HG02840 (cell line): Measurements from ENCODE around the gene KCNK18.
"Not testable (repeated sequence)": the region's sequence is repeated elsewhere in the genome, so short reads cannot be mapped to it uniquely, and the experiment has no call there.

Experiments
- ATAC-seq: cut with Tn5 transposase; IDR thresholded peaks from one replicate; pipeline ENCODE4 v1.9.1; 2021; ENCODE audit warnings: mild to moderate bottlenecking, moderate library complexity, moderate number of reproducible peaks; ENCODE audit not compliant: unreplicated experiment, low FRiP score

The KCNK18 gene

GRCh38 chr10:117217196-117217761 lies 20.0 kb downstream of the KCNK18 start:
- no peak for ATAC-seq

DNA sequence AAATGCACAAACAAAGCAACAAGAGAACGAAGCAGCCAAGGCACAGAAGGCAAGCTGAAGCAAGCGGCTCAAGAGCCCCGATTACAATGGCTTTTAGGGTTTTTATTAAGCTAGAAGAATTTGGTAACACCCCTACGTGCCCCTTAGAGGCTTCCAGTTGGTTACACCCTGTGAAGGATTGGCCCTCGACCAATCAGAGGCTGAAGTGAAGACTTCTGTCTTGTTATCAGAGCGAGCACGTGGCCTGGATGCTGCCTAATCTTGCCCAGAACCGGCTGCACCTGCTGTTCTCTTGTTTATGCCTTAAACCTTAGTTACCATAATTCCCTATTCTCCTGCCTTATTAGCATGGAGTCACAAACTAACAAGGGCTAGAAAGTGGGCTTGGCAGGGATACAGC lies 21.4 kb downstream of the KCNK18 start:
- no peak for ATAC-seq

DNA sequence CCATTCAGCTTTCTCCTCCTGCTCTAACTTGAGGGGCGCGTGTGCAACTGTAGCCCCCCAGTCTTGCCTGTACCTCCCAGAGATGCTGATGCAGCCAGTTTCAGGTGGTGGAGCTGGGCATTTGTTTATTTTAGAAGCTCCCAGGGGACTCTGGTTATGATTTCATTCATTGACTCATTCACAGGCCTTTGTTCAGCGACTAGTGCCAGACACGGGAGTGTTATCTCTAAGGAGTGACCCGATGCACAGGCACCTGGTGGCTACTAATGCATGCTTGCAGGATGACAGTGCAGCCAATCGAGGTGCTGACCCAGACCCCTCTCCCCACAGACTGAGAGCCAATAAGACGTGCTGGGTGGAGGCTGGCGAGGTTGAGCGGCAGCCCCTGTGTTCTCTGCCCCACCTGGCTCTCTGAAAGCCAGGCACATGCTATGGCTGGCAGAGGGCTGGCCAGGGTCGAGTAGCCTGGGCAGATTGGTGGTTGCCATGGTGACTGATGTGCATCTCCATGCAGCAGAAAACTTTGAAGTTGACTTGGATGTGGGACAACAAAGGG lies 23.9 kb downstream of the KCNK18 start:
- ATAC-seq, result no peak

DNA sequence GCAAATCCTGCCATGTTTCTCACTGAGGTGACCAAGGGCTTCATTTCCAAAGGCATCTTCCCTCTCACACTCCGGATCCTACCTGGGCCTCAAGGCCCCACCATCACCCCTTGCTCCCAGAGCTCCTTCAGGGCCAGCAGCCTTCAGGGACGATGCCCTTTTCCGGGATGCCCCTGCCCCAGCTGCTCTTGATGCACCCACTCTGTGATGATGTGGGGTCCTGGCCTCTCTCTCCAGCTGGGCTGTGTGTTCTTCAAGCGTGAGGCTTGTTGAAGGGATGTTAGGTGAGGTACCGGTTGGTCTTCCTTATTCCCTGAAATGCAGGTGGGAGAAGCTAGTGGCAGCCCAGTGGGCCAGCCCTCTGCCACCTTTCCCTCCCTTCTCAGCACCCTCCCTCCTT lies 25.3 kb downstream of the KCNK18 start:
- ATAC-seq, result no peak

GRCh38 chr10:117222976-117223692 lies 25.8 kb downstream of the KCNK18 start:
- no peak for ATAC-seq

DNA sequence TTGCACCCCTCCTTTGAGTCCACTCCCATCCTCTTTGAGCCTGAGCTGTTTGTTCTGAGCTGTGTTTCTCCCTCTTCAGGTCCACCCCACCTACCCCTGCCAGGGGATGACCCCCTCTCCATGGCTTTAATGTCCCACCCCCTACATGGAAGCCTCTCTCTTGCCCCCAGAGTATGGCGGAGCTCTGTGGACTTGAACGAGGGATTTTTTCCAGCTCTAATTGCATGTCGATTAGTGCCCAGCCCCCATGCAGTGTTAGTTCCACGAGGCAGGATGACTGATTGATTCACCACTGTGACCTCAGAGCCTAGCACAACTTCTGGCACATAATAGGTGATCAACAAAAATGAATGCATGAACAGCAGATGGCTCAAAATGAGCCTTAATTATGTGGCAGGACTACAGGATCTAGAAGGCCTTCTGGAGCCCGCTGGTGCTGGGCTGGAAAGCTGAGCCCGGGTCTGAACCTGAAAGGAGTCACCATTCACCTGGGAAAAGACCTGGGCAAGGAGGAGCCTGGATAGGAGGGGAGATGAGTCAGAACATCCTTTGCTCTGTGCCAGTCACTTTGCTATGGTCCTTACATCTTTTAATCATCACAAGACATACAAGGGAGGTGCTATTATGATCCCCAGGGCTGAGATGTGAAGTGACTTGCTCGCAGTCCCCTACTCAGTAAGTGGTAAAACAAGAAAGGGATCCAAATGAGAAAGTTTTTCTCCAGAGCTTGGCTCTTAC lies 26.6 kb downstream of the KCNK18 start:
- ATAC-seq, result no peak

DNA sequence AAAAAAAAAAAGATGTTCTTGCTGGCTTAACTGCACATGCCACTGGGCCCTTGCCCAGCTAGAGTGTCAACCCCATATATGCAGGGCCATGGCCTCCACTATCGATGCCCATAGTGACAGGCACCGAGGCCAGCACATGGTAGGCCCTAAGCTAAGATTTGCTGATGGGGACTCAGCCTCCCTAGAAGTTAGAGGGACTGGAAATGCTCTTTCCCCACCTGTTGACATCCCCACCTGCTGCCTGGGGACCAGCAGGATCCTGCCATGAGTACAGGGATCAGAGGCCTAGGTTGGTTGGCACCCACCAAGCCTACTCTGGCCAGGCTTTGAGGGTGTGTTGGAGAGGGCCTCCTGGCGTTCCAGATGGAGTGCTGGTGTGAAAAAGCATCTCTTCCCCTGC lies 27.6 kb downstream of the KCNK18 start:
- ATAC-seq, result no peak

- no peak for ATAC-seq
Measured at GRCh38 chr10:117226813-117227451, 29.6 kb downstream of the KCNK18 start.

DNA sequence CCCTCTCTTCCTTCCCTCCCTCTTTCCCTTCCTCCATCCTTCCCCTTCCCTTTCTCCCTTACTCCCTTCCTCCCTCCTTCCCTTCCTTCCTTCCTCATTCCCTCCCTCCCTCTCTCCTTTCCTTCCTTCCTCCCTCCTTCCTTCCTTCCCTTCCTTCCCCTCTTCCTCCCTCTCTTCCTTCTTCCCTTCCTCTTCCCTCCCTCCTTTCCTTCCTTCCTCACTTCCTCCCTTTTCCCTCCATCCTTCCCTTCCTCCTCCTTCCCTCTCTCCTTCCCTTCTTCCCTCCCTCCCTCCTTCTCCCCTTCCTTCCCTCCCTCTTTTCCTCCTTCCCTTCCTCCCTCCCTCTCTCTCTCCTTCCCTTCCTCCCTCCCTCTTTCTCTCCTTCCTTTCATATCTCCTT lies 30.9 kb downstream of the KCNK18 start:
- no peak for ATAC-seq

DNA sequence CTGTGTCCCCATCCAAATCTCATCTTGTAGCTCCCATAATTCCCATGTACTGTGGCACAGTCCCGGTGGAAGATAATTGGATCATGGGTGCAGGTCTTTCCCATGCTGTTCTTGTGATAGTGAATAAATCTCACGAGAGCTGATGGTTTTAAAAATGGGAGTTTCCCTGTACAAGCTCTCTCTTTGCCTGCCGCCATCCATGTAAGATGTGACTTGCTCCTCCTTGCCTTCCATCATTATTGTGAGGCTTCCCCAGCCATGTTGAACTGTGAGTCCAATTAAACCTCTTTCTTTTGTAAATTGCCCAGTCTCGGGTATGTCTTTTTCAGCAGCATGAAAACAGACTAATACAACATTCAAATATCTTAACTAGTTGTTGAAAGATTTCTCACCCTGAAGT lies 32.8 kb downstream of the KCNK18 start:
- not testable (repeated sequence) for ATAC-seq

DNA sequence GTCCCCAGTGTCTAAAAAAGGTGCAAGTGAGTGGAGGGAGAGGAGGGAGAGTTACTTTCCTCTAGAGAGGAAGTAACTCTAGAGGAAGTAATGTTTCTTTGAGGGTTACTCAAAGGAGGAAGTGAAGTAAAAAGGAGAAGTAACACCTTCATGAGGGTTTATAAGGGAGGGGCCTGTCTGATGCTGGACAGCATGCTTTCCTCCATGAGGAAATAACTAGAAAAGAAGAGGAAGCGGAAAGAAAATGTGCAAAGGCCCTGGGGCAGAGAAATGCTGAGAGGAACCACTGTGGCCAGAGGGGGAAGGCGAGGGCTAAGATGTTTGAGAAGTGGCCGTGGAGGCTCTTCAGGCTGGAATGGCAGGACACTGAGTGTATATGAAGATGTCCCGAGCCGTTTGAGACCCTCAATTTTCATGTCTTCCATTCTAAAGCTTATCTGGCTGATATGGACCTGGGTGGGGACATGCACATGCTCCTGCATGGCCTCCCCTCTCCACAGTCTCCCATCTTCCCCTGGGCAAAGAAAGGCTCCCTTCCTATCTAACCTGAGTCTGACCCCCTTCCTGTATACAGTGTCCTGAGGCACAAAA lies 40.2 kb downstream of the KCNK18 start:
- no peak for ATAC-seq

DNA sequence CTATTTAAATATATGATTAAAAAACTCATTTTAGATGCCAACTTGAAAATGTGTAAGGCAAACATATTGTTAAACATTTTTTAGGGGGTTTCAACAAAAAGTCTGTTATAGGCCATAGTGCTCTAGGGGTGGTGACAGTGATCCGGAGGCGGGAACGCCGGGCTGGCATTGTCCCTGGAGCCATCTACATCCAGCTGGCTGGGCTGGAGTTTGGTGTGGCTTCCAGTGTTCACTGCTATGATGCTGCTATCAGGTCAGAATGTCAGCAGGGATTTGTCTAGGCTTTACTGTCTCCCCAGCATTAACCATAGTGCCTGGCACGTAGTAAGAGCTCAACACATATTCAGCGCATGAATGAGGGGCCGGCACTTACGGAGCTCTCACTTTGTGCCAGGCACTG lies 41.8 kb downstream of the KCNK18 start:
- ATAC-seq, result no peak

GRCh38 chr10:117239721-117240620 lies 42.7 kb downstream of the KCNK18 start:
- no peak for ATAC-seq

GRCh38 chr10:117240621-117241529 lies 43.6 kb downstream of the KCNK18 start, which contains the start of gene SLC18A2:
Gene SLC18A2 (plus strand): TSS chr10:117241114. CDS start chr10:117241694, 580 bp downstream.
- ATAC-seq, result no peak

DNA sequence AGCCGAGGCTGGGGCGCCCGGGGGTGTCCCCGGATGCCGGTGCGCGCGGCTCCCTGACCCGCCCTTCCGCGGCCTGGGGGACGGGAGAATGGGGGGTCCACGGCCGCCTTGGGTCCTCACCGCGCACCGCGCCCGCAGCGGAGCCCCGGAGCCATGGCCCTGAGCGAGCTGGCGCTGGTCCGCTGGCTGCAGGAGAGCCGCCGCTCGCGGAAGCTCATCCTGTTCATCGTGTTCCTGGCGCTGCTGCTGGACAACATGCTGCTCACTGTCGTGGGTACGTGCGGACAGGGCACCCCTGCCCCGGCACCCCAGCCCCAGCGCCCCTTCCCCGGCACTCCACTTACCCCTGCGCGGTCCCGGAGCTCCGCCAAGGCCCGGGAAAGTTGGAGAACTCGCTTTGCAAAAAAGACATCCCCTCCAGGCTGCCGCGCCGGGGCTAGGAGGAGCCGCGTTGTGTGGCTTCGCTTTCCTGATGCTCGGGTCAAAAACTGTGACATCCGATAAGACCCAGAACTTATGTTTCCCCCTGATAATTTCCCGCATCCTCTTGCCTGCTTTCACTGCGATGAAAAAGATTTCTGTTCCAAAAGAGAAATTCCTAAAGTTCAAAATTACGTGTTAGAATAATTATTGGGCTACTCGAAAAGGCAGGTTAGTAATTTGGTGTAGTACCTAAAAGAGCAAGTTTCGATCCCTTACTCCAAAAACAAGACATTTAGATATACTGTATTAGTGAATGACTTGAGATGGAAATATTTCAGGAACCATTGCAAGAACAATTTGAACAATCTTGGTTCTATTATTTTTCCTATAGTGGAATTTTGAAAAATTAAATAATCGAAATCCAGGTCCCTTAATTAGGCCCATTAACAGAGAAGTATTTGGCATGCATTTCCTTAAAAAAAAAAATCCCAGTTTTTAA lies 44.5 kb downstream of the KCNK18 start:
- ATAC-seq, result no peak

GRCh38 chr10:117242463-117242832 lies 45.2 kb downstream of the KCNK18 start:
- ATAC-seq, result no peak

DNA sequence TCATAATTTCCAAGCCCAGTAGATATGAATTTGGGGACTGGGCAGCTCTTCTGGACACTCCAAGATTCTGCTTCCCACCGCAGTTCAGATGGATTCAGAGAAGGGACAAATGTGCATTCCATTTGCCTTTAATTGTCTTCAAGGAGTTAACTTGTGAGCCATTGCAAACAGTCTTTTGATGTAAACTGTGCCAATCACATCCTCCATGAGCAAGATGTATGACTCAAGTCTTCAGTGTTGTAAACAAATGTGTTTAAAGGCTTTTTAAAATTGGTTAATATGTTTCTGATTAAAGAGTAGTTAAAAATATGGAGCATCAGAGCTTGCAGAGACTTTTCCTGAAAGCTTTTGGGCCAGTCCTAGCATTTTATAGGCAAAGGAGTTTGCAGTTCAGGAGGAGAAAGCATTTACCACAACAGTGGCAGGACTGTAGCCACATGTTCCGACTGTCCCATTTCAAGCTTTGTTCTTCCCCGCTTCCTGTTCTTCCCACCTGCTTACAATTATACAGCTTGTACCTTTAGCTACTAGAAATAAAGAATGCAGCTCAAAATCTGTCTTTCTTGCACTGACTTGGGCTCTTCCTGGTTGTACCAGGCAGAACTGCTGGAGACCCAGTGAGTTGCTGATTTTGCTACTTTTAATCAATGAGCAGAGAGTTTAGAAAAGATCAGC lies 49.8 kb downstream of the KCNK18 start:
- no peak for ATAC-seq
